A673 (cell line): ENCODE measurements around the gene ELFN1. TPM values are rescaled to one million over a fixed set of nuclear protein-coding genes. Genes with fewer than 3 reads are reported as not detected.

Experiments
- BruUV-seq: library from RNA; stranded (reverse); fragments of 400-500 nt; replicated peaks from 2 replicates; lab custom pipeline; 2021; lab: Mats Ljungman, UMichigan
- CTCF ChIA-PET: fragments of 300-600 bp; sonication (Branson Sonifier 250); formaldehyde crosslinking; loops from one replicate; lab custom pipeline; 2022; ENCODE audit warnings: antibody characterized with exemption; lab: Charles Lee
- POLR2A ChIA-PET: fragments of 300-600 bp; sonication (Branson Sonifier 250); formaldehyde crosslinking; loops from one replicate; lab custom pipeline; 2022; ENCODE audit warnings: antibody characterized with exemption; ENCODE audit not compliant: low non-redundant PET; lab: Charles Lee
- DNase-seq: peaks from one replicate; pipeline ENCODE4 v3.0.0-alpha.2; 2015; ENCODE audit warnings: low spot score
- H3K27ac ChIP-seq: fragments of 200-600 bp; sonication (generic); 2 replicates; pipeline ENCODE4 v1.5.1; 2016; ENCODE audit warnings: mixed run types, low read depth, mild to moderate bottlenecking, mixed read lengths, antibody characterized with exemption, low read length; ENCODE audit not compliant: poor library complexity, severe bottlenecking
- H3K27me3 ChIP-seq: fragments of 200-600 bp; sonication (generic); replicated peaks from 2 replicates; pipeline ENCODE4 v1.6.1; 2017; ENCODE audit warnings: mixed run types, low read depth, mild to moderate bottlenecking, mixed read lengths, antibody characterized with exemption, low read length; ENCODE audit not compliant: insufficient read depth, poor library complexity
- H3K36me3 ChIP-seq: fragments of 200-600 bp; sonication (generic); 2 replicates; pipeline ENCODE4 v1.6.1; 2016; ENCODE audit warnings: mixed run types, mild to moderate bottlenecking, mixed read lengths, antibody characterized with exemption, low read length; ENCODE audit not compliant: insufficient read depth, poor library complexity, severe bottlenecking
- H3K4me1 ChIP-seq: fragments of 200-600 bp; sonication (generic); 2 replicates; pipeline ENCODE4 v1.6.1; 2017; ENCODE audit warnings: mixed run types, mild to moderate bottlenecking, mixed read lengths, antibody characterized with exemption, low read length; ENCODE audit not compliant: insufficient read depth, poor library complexity, severe bottlenecking
- H3K4me3 ChIP-seq: fragments of 200-600 bp; sonication (generic); 2 replicates; pipeline ENCODE4 v1.5.1; 2016; ENCODE audit warnings: low read depth, mixed run types, mild to moderate bottlenecking, mixed read lengths, low read length; ENCODE audit not compliant: poor library complexity, severe bottlenecking
- H3K9me3 ChIP-seq: fragments of 200-600 bp; sonication (generic); 2 replicates; pipeline ENCODE4 v1.6.1; 2016; ENCODE audit warnings: mixed run types, low read depth, mild to moderate bottlenecking, mixed read lengths, antibody characterized with exemption, low read length; ENCODE audit not compliant: poor library complexity, severe bottlenecking
- CTCF ChIP-seq: fragments of 300-800, 200-600 bp; sonication (generic); conservative IDR thresholded peaks from 2 replicates; pipeline ENCODE4 v1.5.1; 2017; ENCODE audit warnings: low read depth, mild to moderate bottlenecking, antibody characterized with exemption, low read length, moderate library complexity, mixed read lengths
- EZH2 ChIP-seq: fragments of 200-600 bp; sonication (generic); IDR thresholded peaks from 2 replicates; pipeline ENCODE4 v1.6.1; 2017; ENCODE audit warnings: borderline replicate concordance, low read depth, mild to moderate bottlenecking, mixed read lengths, antibody characterized with exemption, low read length; ENCODE audit not compliant: poor library complexity, severe bottlenecking
- intact Hi-C: fragments of 100-400 bp; cut with micrococcal nuclease; formaldehyde crosslinking; loops from one replicate; pipeline ENCODE4 v1.10.0; 2022; ENCODE audit not compliant: unreplicated experiment
- total RNA-seq: library from RNA; stranded (reverse); gene quantifications from 2 replicates; pipeline ENCODE4 v1.2.3, GENCODE V29; 2021

Gene ELFN1
- total RNA-seq, 1 experiment from 2014 or later: not detected

- no peak overlapping the region for H3K27ac ChIP-seq
- CTCF ChIA-PET: interaction anchor here (1.0 kb wide), 1 partner anchor 10 kb away, joined by 4 read pairs; no protein-coding TSS in a partner anchor
Measured at GRCh38 chr7:1654111-1654510, 16.0 kb upstream of the ELFN1 start.

GRCh38 chr7:1654738-1655475, 15.2 kb upstream of the ELFN1 start:
- ChIA-PET POLR2A (no interaction called here), CTCF (interaction anchor here (0.6 to 1.0 kb wide), 2 partner anchors 10 to 67 kb away, joined by 3 to 4 read pairs; no protein-coding TSS in a partner anchor)
- intact Hi-C loops: loop anchor here (5.0 kb wide), 1 partner anchor 267 kb away; no protein-coding TSS in a partner anchor
- no peak for DNase-seq
- TF ChIP-seq CTCF (no peak), EZH2 (no peak)
- Histone ChIP-seq H3K9me3 (no peaks in the 10 kb centered on the region), H3K27ac (no peak overlapping the region), H3K27me3 (no peaks in the 10 kb centered on the region), H3K4me1 (no peaks in the 10 kb centered on the region), H3K4me3 (no peak overlapping the region), H3K36me3 (no peaks in the 10 kb centered on the region)
- no TSS peak for BruUV-seq

More at GRCh38 chr7:1654111-1654510, 16.0 kb upstream of the ELFN1 start:
- H3K4me3 ChIP-seq: no peak overlapping the region
- intact Hi-C loops: no loop called here
- H3K36me3 ChIP-seq: no peaks in the 10 kb centered on the region
- no peak for DNase-seq
- no TSS peak for BruUV-seq
- no peaks in the 10 kb centered on the region for H3K9me3 ChIP-seq
- H3K27me3 ChIP-seq: no peaks in the 10 kb centered on the region
- no peak for TF ChIP-seq CTCF
- no peak for TF ChIP-seq EZH2
- POLR2A ChIA-PET: no interaction called here
- no peaks in the 10 kb centered on the region for H3K4me1 ChIP-seq

DNA sequence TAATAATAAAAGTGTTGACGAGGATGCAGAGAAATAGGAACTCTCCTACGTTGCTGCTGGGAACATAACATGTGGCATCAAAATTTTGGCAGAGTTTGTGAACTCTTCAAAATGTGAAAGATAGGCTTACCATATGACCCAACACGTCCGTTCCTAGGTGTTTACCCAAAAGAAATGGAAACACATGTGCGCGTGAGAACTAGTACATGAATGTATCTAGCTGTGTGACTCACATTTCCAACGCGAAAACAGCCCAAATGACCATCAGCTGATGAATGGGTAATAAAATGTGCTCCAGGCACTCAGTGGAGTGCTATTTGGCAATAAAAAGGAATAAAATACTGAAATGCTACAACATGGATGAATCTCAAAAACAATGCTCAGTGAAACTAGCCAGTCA, 10.4 kb upstream of the ELFN1 start:
- H3K4me3 ChIP-seq: no peak overlapping the region
- H3K27me3 ChIP-seq: peaks cover 20% of the 10 kb centered on the region
- CTCF ChIA-PET: no interaction called here
- TF ChIP-seq CTCF (no peak), EZH2 (no peak)
- no peak for DNase-seq
- POLR2A ChIA-PET: no interaction called here
- no peaks in the 10 kb centered on the region for H3K36me3 ChIP-seq
- H3K9me3 ChIP-seq: no peaks in the 10 kb centered on the region
- no TSS peak for BruUV-seq
- H3K4me1 ChIP-seq: peaks cover 6% of the 10 kb centered on the region
- intact Hi-C loops: loop anchor here (5.0 to 10.0 kb wide), 3 partner anchors 263 to 695 kb away; partner anchors contain the start of gene EIF3B
- no peak overlapping the region for H3K27ac ChIP-seq
